Body of pancreas (tissue), 4 donors: ENCODE data around the gene CSE1L. TPM values are rescaled to one million over a fixed set of nuclear protein-coding genes. Genes with fewer than 3 reads are reported as not detected.
"Not testable (repeated sequence)": the region's sequence is repeated elsewhere in the genome, so short reads cannot be mapped to it uniquely, and the experiment has no call there.

ENCODE experiments used
- ATAC-seq: fragments of 150-250 bp; one replicate; pipeline ENCODE4 v1.9.1; 2016
- DNase-seq, 4 donors: peaks; one replicate each; pipeline ENCODE4 v3.0.0-alpha.2; 2019
- H3K27ac ChIP-seq, 4 donors: fragments of 200-600 bp; sonication (generic); 1 replicate in 3 of 4; 2 replicates in 1 of 4; pipeline versions ENCODE4 v1.5.1 to v1.6.1; 2016 to 2019; ENCODE audit warnings: mild to moderate bottlenecking in 1 of 4, mixed read lengths in 1 of 4, moderate library complexity in 1 of 4
- H3K27me3 ChIP-seq, 2 donors: fragments of 200-600 bp; sonication (generic); one replicate each; pipeline ENCODE4 v1.6.0; 2016; ENCODE audit warnings: mild to moderate bottlenecking in 1 of 2
- H3K36me3 ChIP-seq, 2 donors: fragments of 200-600 bp; sonication (generic); replicated peaks in 1 of 2; 2 replicates each; pipeline ENCODE4 v1.5.1; 2016; ENCODE audit warnings: low read depth in 2 of 2; ENCODE audit not compliant: insufficient read depth in 1 of 2
- H3K4me1 ChIP-seq: fragments of 200-600 bp; sonication (generic); one replicate; pipeline ENCODE4 v1.6.0; 2016
- H3K4me3 ChIP-seq, 2 donors: fragments of 200-600 bp; sonication (generic); 1 replicate in 1 of 2; 2 replicates in 1 of 2; pipeline ENCODE4 v1.5.1; 2016 to 2019
- H3K9me3 ChIP-seq, 3 donors: fragments of 200-600 bp; sonication (generic); 1 replicate in 2 of 3; 2 replicates in 1 of 3; pipeline ENCODE4 v1.5.1; 2016
- POLR2A ChIP-seq, 3 donors: fragments of 450-650 bp; IDR thresholded peaks; one replicate each; pipeline ENCODE4 v1.6.1; 2016; ENCODE audit warnings: antibody characterized with exemption in 3 of 3, mild to moderate bottlenecking in 2 of 3
- WGBS, 2 donors: methylation state at CpG; one replicate each; pipeline ENCODE4 v1.1.5; 2017; 5-methylcytosine and 5-hydroxymethylcytosine counted together
- intact Hi-C: fragments of 100-400 bp; cut with DNase I; formaldehyde crosslinking; loops from one replicate; pipeline ENCODE4 v1.15.1; 2023
- total RNA-seq, 2 donors: library from RNA; depleted of rRNA; stranded (reverse); fragments of >200 nt; gene quantifications; one replicate each; pipeline ENCODE4 v1.1.0, GENCODE V29; 2016
- TF ChIP-seq, protein P1 (sequence below), 7 experiments: fragments of 450-650 bp in 4 of 7; fragments of 200-600 bp in 3 of 7; sonication (generic) in 3 of 7; IDR thresholded peaks; one replicate each; pipeline ENCODE4 v1.5.1; 2016 to 2019; ENCODE audit warnings: antibody characterized with exemption in 7 of 7

CSE1L gene
- total RNA-seq, 2 donors from 2014 or later, result 16.5 to 23.6 TPM

DNA sequence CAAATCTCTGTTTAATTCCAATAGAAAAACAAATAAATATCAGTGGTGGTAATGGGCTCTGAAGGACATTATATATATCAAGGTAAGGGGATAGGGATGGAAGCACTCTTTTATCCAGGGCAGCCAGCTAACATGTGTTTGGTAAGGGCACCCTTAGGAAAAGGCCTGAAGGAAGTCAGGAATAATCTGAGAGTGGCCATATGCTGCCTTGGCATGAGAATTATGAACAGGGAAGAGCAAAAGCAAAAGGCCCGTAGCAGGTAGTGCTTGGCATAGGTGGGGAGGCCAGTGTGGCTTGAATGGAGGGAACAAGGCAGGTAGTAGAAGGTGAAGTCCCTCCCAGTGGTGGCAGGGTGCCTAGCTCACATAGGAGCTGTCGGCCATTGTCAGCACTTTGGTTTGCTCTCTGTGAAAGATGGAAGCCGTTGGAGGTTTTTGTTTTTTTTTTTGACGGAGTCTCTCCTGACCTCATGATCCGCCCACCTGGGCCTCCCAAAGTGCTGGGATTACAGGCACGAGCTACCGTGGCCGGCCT, 39.6 kb upstream of the CSE1L start:
- TF ChIP-seq, protein P1, sequence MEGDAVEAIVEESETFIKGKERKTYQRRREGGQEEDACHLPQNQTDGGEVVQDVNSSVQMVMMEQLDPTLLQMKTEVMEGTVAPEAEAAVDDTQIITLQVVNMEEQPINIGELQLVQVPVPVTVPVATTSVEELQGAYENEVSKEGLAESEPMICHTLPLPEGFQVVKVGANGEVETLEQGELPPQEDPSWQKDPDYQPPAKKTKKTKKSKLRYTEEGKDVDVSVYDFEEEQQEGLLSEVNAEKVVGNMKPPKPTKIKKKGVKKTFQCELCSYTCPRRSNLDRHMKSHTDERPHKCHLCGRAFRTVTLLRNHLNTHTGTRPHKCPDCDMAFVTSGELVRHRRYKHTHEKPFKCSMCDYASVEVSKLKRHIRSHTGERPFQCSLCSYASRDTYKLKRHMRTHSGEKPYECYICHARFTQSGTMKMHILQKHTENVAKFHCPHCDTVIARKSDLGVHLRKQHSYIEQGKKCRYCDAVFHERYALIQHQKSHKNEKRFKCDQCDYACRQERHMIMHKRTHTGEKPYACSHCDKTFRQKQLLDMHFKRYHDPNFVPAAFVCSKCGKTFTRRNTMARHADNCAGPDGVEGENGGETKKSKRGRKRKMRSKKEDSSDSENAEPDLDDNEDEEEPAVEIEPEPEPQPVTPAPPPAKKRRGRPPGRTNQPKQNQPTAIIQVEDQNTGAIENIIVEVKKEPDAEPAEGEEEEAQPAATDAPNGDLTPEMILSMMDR (IDR thresholded peaks at IDR 0.05), result no peak
- no peak for TF ChIP-seq POLR2A (IDR thresholded peaks at IDR 0.05)
- Histone ChIP-seq H3K9me3 (no peaks in the 10 kb centered on the region), H3K4me3 (no peak overlapping the region), H3K27ac (peak overlapping the region in 2 of 4 donors; percentile 50 to 71), H3K36me3 (peaks cover 0 to 2% of the 10 kb centered on the region in 2 donors), H3K27me3 (no peaks in the 10 kb centered on the region), H3K4me1 (peaks cover 45% of the 10 kb centered on the region)
- 65 to 68% methylated on average over 8 of the region's 8 CpGs for WGBS, 2 donors
- ATAC-seq (no peak), DNase-seq (peak in 3 of 4 donors; percentile 17 to 33 (median 19))
- intact Hi-C loops, result no loop called here

DNA sequence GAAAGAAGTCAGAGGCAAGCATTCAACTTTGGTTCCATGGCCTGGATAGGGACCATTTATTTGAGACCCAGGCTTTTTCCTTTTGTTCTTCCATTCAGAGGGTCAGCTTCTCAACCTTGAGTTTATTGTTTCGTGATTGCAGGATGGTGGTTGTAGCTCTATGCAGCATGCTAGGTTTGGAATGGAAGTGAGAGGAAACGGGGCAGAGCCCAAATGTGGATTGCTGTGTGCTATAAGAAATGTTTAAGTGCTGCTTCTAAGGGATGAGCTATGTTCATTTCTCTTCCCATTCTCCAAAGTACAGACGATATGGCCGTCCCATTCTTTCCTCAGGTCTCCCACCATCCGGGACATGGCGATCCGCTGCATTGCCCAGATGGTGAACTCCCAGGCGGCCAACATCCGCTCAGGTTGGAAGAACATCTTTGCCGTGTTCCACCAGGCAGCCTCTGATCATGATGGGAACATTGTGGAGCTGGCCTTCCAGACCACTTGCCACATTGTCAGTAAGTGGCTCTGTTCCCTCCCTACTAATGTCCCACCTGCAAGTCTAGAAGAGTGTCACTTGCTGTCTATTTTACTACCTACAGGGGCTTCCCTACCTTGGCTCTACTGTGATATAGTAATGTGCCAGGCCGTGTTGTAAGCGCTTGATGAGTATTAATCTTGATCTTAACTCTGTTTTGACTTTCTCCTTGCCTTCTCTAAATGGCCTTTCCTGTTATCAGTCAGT, 36.0 kb upstream of the CSE1L start:
- WGBS, 2 donors, result 75 to 76% methylated on average over 12 of the region's 12 CpGs
- Histone ChIP-seq H3K27me3 (no peaks in the 10 kb centered on the region), H3K4me1 (peaks cover 45% of the 10 kb centered on the region), H3K9me3 (no peaks in the 10 kb centered on the region), H3K4me3 (no peak overlapping the region), H3K36me3 (peaks cover 5 to 19% of the 10 kb centered on the region in 2 donors), H3K27ac (peak overlapping the region; percentile 48 to 76 (median 62))
- TF ChIP-seq, protein P1 (IDR thresholded peaks at IDR 0.05), result no peak
- TF ChIP-seq POLR2A (IDR thresholded peaks at IDR 0.05), result no peak
- ATAC-seq (no peak), DNase-seq (peak in 1 of 4 donors; percentile 25)
- intact Hi-C loops, result no loop called here

DNA sequence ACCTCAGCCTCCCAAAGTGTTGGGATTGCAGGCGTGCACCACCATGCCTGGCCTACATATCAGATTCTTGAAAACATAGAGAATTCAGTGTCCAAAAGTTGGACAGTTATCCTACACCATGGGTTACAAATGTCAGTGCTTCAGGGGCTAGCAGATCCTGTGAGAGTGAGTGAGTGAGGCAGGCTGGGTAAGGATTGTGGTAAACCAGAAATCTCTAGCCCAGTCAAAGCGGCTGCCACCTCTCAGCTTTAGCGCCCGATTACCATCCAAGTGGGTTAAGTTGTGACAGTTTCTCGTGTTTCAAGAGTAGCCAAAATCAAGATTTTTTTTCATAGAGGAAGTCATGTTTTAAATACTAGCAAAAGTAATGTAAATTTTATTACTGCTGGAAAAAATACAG, 21.9 kb upstream of the CSE1L start:
- H3K9me3 ChIP-seq, result no peaks in the 10 kb centered on the region
- ATAC-seq (no peak), DNase-seq (no peak)
- no peak overlapping the region for H3K4me3 ChIP-seq
- no peaks in the 10 kb centered on the region for H3K27me3 ChIP-seq
- H3K4me1 ChIP-seq, result no peaks in the 10 kb centered on the region
- no peak overlapping the region for H3K27ac ChIP-seq
- intact Hi-C loops, result no loop called here
- no peak for TF ChIP-seq POLR2A (IDR thresholded peaks at IDR 0.05)
- TF ChIP-seq, protein P1 (IDR thresholded peaks at IDR 0.05), result no peak
- WGBS, 2 donors, result 93 to 99% methylated on average over 5 of the region's 5 CpGs
- H3K36me3 ChIP-seq, result peaks cover 8 to 45% of the 10 kb centered on the region in 2 donors

DNA sequence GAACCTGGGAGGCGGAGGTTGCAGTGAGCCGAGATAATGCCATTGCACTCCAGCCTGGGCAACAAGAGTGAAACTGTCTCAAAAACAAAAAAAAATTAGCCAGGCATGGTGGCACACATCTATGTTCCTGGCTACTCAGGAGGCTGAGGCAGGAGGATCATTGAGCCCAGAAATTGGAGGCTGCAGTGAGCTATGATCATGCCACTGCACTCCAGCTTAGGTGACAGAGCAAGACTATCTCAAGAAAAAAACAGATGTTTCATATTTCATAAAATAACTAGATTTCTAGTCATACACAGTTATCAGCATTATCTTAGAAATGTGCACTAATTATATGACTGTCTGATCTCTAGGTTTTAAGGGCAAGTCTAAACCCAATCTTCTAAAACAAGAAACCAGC, 17.9 kb upstream of the CSE1L start:
- H3K27ac ChIP-seq, H3K9me3 ChIP-seq, intact Hi-C loops, ATAC-seq, H3K27me3 ChIP-seq, H3K4me1 ChIP-seq, H3K4me3 ChIP-seq, DNase-seq: not testable (repeated sequence)
- peaks cover 8 to 46% of the 10 kb centered on the region in 2 donors for H3K36me3 ChIP-seq
- WGBS, 2 donors, result 92% methylated on average over 2 of the region's 2 CpGs

DNA sequence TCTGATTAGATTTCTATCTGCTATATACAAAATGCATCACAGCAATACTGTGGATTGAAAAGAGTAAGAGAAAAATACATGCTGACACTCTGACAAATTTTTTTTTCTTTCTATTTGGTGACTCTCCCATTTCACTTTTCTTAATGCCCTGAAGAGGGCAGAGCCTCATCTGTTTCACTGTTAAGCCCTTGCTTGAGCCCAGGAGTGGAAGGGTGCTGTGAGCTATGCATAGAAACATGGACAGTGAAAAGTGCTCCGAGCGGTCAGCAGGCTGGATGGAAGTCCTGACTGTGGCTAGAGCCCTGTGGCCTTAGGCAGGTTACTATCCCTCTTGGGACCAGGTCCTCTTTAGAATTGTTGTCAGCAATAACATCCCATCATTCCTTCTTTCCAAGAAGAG, 17.4 kb upstream of the CSE1L start:
- TF ChIP-seq, protein P1 (IDR thresholded peaks at IDR 0.05), result peak in 3 of 7 experiments; percentile 3 to 15 (median 12)
- TF ChIP-seq POLR2A (IDR thresholded peaks at IDR 0.05), result no peak
- 77 to 80% methylated on average over 2 of the region's 2 CpGs for WGBS, 2 donors
- ATAC-seq, result no peak
- DNase-seq, result no peak
- H3K27ac ChIP-seq, result no peak overlapping the region
- H3K4me1 ChIP-seq, result no peaks in the 10 kb centered on the region
- no peak overlapping the region for H3K4me3 ChIP-seq
- H3K27me3 ChIP-seq, result no peaks in the 10 kb centered on the region
- intact Hi-C loops, result no loop called here
- no peaks in the 10 kb centered on the region for H3K9me3 ChIP-seq
- peaks cover 8 to 49% of the 10 kb centered on the region in 2 donors for H3K36me3 ChIP-seq
